RWPE1 (cell line): ENCODE results near the gene VN1R5.

Experiments used
- CTCF ChIA-PET: fragments of 350-600 bp; sonication (Branson Sonifier 250); formaldehyde crosslinking; extraction: SDS; loops from one replicate; lab custom pipeline; 2021; lab: Yijun Ruan, JAX
- POLR2A ChIA-PET: fragments of 400-600 bp; formaldehyde crosslinking; extraction: SDS; loops from one replicate; lab custom pipeline; 2020; ENCODE audit warnings: antibody characterized with exemption; ENCODE audit not compliant: low non-redundant PET; lab: Yijun Ruan, JAX
- DNase-seq: peaks from one replicate; pipeline ENCODE4 v3.0.0; 2012; ENCODE audit warnings: low spot score
- H3K27ac ChIP-seq: fragments of 450-650 bp; 2 replicates; pipeline ENCODE4 v1.5.1; 2017
- CTCF ChIP-seq: fragments of 450-650 bp; conservative IDR thresholded peaks from 2 replicates; pipeline ENCODE4 v1.5.1; 2017; ENCODE audit warnings: low read depth, mild to moderate bottlenecking

Gene VN1R5

GRCh38 chr1:247269133-247269532 lies 13.3 kb downstream of the VN1R5 start:
- no peak for TF ChIP-seq CTCF
- no peak overlapping the region for H3K27ac ChIP-seq
- ChIA-PET CTCF (no interaction called here), POLR2A (no interaction called here)
- no peak for DNase-seq

GRCh38 chr1:247270003-247270402 lies 14.1 kb downstream of the VN1R5 start:
- DNase-seq = no peak
- POLR2A ChIA-PET = no interaction called here
- CTCF ChIA-PET = no interaction called here

GRCh38 chr1:247273013-247273412 lies 17.1 kb downstream of the VN1R5 start:
- no peak overlapping the region for H3K27ac ChIP-seq
- POLR2A ChIA-PET = no interaction called here
- DNase-seq = no peak
- CTCF ChIA-PET = no interaction called here
- TF ChIP-seq CTCF = no peak

More at GRCh38 chr1:247270003-247270402, 14.1 kb downstream of the VN1R5 start:
- H3K27ac ChIP-seq = no peak overlapping the region
- no peak for TF ChIP-seq CTCF

GRCh38 chr1:247274605-247275256 lies 18.9 kb downstream of the VN1R5 start:
- no peak for TF ChIP-seq CTCF
- POLR2A ChIA-PET = interaction anchor here (0.6 kb wide), 1 partner anchor 370 kb away, joined by 4 read pairs; no protein-coding TSS in a partner anchor
- CTCF ChIA-PET = no interaction called here
- no peak overlapping the region for H3K27ac ChIP-seq
- no peak for DNase-seq

- no peak overlapping the region for H3K27ac ChIP-seq
- CTCF ChIA-PET = no interaction called here
- no peak for DNase-seq
- no peak for TF ChIP-seq CTCF
- POLR2A ChIA-PET = no interaction called here
Observed at GRCh38 chr1:247277191-247277590, 21.3 kb downstream of the VN1R5 start.

GRCh38 chr1:247281001-247281574 lies 25.2 kb downstream of the VN1R5 start:
- CTCF ChIA-PET = interaction anchor here (0.7 kb wide), 1 partner anchor 484 kb away, joined by 3 read pairs; no protein-coding TSS in a partner anchor
- POLR2A ChIA-PET = no interaction called here
- H3K27ac ChIP-seq = no peak overlapping the region
- no peak for TF ChIP-seq CTCF
- no peak for DNase-seq
